GM18868 (cell line): ENCODE results near the gene GNG13.
"Not testable (repeated sequence)": the region's sequence is repeated elsewhere in the genome, so short reads cannot be mapped to it uniquely, and the experiment has no call there.

Experiments used
- ATAC-seq: cut with Tn5 transposase; IDR thresholded peaks from one replicate; pipeline ENCODE4 v1.9.1; 2021; ENCODE audit warnings: mild to moderate bottlenecking, moderate library complexity; ENCODE audit not compliant: unreplicated experiment

The GNG13 gene, protein sequence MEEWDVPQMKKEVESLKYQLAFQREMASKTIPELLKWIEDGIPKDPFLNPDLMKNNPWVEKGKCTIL

DNA sequence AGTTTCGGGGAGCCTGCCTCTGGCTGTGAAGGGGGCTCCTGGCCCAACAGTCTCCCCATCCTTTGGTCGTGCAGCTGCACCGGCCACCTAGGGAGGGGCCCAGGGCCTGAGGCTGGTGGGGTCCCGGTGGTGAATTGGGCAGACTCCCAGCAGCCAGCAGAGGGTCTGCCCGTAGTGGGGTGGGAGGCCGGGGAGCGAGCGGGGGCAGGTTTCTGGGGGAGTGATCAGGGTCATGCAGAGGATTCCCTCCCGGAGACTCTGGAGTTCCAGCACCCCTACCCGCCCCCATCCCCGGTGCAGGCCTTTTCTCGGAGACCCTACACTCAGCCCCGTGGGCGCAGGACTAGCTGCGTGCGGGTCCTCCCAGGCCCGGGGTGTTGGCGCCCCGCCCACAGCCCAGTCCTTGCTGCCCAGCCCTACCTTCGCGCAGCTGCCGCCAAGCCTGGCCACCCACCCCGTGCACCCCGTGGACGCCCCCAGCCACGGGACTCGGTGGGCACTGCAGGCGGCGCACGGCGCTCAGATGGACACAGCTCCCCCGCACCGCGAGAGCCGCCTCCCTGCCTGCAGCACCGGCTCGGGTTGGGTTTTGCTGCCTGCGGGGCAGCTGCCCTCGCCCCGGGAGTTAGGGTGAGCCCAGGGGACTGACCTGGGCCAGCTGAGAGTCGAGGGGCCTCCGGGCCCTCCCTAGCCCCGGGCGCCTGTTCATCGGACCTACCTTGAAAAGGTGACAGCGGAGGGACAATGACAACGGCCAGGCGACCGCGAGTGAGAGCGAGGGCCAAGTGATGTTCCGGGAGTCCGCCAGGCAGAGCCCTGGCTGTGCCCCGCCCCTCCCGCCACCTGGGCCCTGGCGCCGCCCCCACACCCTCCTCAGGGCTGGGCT lies at the start of gene GNG13:
GNG13 (minus strand) TSS at position 787 of the 886 bp plus-strand sequence. CDS start 1,657 bp downstream, outside the sequence.
- no peak for ATAC-seq

DNA sequence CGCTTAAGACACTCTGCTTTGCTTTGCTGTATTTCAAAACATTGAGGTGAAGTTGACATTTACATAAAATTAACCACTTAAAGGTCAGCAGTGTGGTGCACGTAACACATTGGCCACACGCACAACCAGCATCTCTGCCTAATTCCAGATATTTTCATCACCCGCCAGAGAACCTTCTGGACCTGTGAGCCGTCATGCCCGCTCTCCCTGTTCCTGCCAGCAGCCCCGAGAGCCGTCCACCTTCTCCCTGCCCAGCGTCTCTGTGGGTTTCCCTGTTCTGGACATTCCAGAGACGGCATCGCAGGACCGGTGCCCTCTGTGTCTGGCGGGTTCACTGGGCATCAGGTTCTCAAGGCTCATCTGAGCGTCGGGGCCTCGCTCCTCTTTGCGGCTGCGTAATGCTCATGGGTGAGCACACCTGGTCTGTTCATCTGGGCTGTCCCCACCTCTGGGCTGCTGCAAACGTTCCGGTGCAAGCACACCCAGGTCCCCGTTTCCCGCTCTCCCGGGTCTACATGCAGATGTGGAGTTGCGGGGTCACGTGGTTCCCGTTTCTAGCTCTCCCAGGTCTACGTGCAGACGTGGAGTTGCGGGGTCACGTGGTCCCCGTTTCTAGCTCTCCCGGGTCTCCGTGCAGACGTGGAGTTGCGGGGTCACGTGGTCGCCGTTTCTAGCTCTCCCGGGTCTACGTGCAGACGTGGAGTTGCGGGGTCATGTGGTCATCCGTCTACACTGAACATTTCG lies 48.1 kb upstream of the GNG13 start:
- no peak for ATAC-seq

DNA sequence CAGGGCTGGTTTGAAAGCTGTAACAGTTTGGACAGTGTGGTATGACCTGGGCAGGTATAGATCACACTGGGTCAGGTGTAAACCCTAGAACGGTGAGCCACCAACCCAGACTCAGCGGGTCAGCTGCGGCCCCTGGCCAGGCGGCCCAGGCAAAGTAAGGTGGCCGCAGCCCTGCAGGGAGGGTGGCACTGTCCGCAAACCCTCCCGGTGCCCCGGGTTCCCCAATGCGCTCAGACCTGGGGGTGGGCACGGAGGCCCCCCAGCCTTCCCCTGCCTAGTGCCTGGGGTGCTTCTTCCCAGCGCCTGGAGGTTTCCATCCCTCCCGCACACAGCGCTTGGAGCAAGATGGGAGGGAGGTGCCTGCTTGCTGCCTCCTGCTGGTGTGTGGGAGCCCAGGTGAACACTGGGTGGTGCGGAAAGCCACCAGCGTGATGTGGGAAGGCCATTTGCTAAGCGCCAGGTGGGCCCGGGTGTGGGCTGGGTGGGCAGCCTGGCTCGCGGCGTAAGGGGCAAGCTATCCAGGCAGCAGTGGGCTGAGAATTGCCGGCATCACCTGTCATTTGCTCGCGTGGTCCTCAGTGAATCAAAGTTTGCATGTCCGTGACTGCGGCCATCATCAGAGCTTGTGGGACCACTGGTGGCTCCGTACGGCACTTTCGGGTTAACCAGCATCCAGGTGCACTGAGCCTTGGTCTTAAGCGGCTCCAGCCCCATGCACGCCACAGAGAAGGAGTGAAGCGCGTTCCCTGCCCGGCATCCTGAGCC lies 47.3 kb upstream of the GNG13 start:
- no peak for ATAC-seq

DNA sequence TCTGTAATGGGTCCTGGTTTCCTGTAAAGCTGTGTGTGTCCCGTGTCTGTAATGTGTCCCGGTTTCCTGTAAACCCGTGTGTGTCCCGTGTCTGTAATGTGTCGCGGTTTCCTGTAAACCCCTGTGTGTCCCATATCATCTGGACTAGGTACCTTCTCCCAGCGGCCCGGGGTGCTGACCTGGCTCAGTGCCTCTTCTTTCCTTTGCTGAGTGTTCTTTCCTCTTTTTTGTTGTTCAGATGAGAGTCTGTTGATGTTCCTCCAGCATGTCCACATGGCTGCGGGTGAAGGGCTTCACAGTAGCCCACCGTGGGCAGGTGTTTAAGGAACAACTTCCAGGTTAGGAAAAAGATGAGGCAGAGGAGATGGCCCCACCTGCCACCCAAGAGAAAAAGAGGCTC lies 46.6 kb upstream of the GNG13 start:
- ATAC-seq, result no peak

DNA sequence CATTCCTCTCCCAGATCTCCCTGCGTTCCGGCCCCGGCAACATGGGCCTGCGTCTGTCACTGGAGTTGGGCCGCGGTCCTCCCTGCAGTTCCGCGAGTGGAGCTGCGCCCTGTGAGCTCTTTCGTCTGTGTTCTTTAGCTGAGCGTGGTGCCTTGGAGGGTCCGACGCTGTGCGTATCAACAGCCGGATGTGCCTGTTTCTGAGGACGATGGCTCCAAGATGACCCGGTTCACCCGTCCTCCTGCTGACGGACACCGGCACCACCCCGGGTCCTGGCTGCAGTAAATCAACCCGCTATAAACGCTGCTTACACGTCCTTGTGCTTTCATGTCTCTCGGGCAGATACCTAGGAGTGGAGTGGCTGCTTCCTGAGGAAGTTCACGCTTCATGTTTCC lies 44.8 kb upstream of the GNG13 start:
- ATAC-seq, result no peak

DNA sequence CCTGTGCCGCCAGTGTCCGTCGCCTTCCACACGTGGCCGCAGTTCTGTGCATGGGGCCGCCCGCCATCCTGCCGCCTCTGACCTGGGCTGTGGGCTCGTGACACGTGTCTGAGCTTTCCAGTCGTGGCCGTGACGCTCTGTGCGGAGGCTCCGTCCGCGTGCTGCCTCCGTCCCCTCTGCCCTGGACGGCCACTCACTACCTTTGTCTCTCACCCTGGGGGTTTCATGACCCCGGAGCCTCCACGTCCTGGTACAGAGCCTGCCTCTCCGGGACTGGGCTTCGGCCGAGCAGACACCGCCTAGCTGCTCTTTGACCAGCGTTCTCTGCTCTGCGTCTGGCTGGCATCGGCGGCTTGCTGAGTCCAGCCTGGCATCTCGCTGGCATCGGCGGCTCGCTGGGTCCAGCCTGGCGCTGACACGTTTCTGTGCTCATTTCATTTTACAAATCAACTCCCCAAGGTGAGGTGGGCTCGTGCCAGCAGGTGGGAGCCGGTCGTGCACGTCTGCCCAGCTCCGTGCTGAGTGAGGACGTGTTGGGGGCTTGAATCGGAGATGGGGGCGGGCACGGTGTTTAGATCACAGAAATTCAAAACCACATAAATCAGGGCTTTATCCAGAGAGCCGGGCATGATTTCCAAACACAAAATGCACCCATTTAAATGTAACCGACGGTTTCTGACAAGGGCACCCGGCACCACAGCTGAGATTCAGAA lies 44.3 kb upstream of the GNG13 start:
- no peak for ATAC-seq

DNA sequence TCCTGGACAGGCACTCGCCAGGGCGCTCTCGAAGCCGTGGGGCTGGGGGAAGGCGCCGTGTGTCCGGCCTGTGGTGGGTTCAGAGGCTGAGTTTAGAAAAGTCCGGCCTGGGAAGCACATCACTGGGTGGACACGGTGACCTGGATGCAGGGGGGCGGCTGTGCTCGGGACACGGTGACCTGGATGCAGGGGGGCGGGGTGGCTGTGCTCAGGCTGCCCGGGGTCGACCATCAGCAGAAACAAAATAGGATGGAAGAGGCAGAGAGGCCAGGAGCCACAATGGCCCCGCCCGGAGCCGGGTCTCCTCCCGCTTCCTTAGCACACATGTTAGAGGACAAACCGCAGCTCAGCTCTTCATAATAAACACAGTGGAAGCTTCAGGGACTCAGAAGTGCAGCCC lies 43.2 kb upstream of the GNG13 start:
- ATAC-seq, result no peak

DNA sequence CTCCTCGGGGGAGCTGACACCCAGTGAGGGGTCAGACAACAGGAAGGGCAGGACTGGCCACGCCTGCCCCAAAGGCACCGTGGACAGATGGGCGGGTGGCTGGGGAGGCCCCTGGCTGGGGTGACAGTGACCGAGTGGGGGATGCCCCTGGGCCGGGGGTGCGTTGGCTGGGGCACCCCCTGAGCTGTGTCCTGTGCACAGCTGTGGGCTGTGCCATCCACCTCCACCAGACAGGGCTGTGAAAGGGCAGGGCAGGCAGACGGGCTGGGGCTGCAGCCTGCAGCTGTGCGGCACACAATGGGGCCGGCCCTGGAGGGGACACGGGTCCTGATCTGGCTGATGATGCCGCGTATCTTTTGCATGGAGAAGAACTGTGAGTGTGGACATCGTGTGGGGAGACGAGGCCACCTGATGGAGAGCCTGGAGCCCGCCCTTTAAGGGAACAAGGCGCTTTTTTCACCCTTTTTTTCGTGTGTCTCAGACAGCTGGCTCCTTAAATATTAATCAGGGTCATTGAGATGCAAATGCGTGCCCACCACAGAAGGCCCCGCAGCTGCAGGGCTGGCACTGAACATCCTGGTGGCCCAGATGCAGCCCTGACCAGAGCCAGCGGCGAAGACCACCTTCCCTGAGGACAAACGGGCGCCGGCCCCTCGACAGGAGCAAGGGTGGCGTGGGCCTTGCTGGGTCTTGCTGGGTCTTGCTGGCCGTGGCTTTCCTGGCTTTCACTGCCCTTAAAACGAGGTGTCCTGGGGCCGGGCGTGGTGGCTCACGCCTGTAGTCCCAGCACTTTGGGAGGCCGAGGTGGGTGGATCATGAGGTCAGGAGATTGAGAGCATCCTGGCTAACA lies 42.4 kb upstream of the GNG13 start:
- no peak for ATAC-seq

DNA sequence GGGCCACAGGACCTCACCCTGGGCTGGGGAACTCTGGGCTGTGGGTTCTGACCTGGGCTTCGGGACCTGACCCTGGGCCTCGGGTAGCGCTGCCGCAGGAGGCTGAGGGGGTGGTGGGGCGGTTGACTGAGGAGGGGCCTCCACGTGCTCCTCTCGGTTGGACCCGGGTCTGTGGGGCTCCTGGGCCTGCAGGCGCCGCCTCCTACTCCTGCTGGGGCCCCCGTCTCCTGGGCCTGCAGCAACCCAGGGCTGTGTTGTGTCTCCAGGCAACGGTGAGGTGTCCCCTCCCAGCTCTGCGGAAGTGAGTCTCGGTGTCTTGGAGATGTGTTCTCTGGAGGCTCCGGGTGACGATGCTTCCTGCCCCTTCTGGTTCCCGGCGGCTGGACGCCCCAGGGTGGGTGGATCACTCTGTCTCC lies 41.5 kb upstream of the GNG13 start:
- no peak for ATAC-seq

DNA sequence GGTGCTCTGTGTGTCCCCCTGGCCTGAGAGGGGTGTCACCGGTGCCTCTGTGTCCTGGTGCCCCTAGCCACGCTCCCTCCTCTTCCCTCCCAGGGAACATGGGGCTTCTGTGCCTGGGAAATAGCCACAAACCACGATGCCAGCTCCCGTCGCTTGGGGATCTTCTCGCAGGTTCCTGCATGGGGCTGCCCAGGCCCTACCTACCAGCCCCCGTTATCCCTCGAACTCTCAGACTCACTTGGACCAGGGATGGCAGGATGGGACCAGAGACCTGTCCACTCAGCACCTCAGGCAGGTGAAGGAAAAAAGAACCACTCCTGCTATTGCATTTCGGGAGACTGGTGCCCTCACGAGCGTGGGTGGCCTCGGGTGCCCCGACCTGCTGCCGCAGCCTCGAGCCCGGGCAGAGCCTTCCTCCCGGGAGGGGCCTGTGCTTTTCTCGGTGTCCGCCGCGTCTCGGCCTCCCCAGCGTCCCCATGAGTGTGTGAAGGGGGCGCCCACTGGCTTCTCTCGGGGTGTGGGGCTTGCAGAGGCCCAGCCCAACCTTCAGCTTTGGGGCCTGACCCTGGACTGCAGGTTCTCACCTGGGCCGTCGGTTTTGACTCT lies 41.0 kb upstream of the GNG13 start:
- no peak for ATAC-seq

DNA sequence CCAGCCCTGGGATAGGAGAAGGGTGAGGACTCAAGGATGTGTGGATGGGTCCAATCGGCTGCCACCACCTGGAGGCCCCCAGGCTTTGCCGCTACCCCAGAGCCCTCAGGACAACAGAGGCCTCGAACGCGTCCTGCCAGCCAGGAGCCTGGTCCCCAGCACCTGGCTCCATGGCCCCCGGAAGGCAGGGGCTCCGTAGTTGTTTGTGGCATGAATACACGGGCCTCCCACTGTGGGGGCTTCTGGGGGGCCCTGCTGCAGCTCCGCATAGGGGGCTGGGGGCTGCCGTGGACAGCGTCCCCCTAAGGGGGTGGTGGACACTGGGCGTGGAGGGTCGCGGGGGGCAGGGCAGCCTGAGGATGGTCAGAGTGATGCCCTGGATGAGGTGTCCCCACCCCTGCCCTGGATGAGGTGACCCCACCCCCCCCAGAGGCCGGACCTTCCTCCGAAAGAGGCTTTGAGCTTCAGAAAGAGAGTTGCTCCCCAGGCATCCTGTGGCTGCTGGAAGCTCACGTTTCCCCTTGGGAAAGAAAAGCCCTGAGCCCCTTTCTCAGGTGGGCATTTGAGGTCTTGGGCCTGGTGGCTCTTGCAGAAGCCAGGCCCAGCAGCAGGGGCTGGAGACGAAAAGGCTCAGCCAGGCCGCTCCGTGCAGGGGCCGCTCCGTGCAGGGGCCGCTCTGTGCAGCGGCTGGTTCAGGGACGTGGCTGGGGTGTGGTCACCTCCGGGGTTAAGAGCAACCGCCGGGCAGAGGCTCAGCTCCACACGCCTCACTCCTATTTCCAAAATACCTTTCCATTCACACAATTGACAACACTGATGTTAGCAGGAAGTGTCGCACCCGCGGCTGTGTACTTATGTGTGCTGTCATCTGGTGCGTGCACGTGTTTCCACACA lies 40.3 kb upstream of the GNG13 start:
- ATAC-seq, result no peak

DNA sequence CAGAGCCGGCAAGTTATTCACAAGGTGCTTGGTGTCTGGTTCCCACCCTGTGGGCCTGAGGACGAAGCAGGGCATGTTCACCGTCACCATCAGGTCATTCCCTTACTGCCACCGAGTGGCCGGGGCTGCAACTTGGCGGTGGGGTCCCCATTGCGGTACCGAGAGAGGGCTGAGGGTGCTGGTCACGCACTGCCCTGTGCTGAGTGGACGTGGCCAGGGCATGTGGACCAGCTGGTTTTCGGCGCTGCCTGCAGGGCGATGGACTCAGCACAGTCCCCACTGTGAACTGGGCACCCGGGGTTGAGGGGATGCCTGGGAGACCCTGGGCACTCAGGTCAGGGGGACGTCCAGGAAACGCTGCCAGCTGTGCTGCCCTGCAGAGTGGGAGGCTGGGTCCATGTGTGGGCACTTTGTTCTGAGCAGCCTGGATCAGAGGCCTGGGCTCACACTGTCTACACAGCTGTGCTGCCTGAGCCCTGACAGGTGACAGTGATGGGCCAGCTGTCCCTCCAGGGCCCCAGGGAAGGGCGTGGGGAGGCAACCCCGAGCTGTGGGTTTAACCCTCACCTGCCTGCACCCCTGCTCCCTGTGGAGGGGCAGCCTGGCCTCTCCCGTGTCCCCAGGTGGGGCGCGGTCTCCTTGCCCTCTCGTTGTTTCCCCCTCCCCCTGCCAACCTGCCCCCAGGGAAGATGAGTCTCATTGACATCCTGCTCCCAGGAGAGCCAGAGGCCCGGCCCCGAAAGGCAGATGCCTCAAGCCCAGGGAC lies 39.3 kb upstream of the GNG13 start:
- no peak for ATAC-seq

DNA sequence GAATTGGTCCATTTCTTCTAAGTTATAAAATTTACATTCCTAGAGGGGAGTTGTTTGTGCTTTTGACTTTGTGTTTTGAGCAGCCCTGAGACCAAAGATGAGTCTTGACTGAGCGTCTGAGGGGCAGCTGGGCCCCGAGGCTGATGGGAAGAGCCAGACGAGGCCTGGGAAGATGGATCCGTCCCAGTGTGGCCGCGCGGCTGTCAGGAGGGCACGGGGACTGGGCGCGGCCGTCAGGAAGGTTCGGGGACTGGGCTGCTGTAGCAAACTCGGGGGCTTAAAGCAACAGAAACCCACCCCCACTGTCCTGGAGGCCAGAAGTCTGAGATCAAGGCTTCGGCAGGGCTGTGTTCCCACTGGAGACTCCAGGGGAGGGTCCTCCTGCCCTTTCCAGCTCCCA lies 38.2 kb upstream of the GNG13 start:
- ATAC-seq, result no peak

DNA sequence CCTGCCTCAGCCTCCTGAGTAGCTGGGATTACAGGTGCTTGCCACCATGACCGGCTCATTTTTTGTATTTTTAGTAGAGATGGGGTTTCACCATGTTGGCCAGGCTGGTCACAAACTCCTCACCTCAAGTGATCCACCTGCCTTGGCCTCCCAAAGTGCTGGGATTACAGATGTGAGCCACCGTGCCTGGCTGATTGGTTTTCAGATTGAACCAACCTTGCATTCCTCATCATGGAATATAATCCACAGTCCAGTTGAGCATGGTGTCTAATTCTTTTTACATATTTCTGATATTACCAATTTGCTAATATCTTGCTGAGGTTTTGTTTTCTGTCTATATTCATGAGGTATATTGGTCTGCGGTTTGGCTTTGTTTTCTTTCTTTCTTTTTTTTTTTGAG lies 36.3 kb upstream of the GNG13 start:
- ATAC-seq, result not testable (repeated sequence)

DNA sequence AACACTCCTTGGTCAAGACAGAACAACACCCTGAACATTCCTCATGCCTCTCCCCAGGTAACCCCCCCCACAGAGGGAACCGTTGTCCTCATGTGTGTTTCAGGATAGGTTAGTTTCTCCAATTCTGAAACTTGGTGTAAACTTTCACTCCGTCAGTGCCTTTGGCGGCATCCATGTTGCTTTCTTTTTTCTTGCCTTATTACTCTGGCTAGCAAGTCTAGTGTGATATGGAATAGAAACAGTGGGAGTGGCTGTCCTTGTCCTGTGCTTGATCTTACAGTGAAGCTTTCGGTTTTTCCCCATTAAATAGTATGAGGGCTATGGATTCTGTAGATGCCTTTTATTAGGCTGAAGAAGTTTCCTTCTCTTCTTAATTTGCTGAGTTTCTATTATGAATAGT lies 35.7 kb upstream of the GNG13 start:
- no peak for ATAC-seq

DNA sequence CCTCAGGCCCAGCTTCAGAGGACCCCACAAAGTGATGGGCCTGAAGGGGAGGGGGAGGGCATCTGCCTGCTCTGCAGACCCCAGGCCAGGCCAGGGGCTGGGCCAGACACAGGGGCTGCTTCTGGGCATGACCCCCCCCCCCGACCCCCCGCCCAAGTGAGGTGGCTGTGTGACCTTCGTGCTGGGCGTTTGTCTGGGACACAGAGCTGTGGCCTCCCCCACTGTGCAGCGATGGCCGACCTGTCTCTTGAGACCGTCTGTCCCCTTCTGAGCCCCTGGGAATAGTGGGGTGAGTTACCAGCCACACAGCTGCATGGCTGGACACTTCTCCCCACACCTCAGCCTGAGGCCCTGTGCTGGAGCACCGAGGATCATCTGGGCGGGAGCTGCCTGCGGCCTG lies 34.8 kb upstream of the GNG13 start:
- no peak for ATAC-seq

DNA sequence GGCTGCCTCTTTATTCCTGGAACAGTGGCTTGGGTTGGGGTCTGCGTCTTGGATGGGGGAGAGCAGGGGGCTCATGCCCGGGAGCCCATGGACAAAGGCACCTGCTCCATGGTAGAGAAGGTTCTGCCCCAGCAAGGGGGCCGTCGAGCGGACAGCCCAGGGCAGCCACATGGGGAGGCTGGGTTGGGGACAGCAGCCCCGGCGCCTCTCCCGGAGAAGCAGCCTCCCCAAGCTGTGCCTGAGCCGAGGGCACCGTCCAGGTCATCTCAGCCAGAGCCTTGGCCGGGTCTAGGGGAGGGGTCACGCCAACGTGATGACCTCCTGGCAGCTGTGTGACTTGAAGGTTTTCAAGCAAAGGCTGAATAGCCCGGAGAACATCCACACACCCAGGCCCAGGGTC lies 32.9 kb upstream of the GNG13 start:
- ATAC-seq, result no peak
